ENCODE measurements around the gene DACT2. TPM values are rescaled to one million over a fixed set of nuclear protein-coding genes. Genes with fewer than 3 reads are reported as not detected.

Gene DACT2
- total and polyA plus RNA-seq, 2 experiments from 2014 or later, result not detected

DNA sequence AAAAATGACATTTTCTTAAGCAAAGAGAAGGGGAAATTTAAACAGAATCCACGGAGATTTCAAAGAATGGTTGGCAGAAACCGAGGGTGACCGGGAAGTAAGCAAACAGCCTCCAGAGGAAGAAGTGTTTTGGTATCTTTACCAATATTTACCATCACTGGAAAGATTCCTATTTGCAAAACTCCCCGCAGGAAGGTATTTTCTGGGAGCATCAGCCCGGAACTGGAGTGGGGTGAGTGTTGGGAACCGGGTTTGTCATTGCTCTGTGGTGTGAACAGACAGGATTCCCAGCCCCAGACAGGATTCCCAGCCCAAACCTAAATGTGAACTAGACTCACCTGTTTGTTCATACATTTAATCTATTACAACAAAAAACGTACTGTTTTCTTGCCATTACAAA is 19.2 kb upstream of the DACT2 start:
- in situ Hi-C loops (cut with MboI), result no loop called here
- no peak overlapping the region for H3K9ac ChIP-seq
- TF ChIP-seq EZH2 (IDR thresholded peaks at IDR 0.05; ENCODE audit: insufficient read depth, poor library complexity, severe bottlenecking) (no peak), EZH2phosphoT487 (IDR thresholded peaks at IDR 0.05; ENCODE audit: insufficient read depth, low read depth) (no peak)
- H3K27me3 ChIP-seq (replicated peaks; ENCODE audit: insufficient read depth), result no peaks in the 10 kb centered on the region
- no peak overlapping the region for H3K27ac ChIP-seq
- H3K4me3 ChIP-seq, result no peak overlapping the region
- H2AFZ ChIP-seq, result no peak overlapping the region
- H3F3A ChIP-seq (ENCODE audit: insufficient read depth), result no peaks in the 10 kb centered on the region
- no peaks in the 10 kb centered on the region for H3K9me3 ChIP-seq (ENCODE audit: low read depth)
- H3K4me2 ChIP-seq (ENCODE audit: unreplicated experiment), result no peak overlapping the region
- H3K4me1 ChIP-seq (ENCODE audit: insufficient read depth), result no peaks in the 10 kb centered on the region
- H3K36me3 ChIP-seq (ENCODE audit: low read depth), result no peaks in the 10 kb centered on the region
- H3K9me2 ChIP-seq (ENCODE audit: insufficient read depth), result no peaks in the 10 kb centered on the region
- DNase-seq, result no peak
- H3K79me2 ChIP-seq (ENCODE audit: insufficient read depth), result no peaks in the 10 kb centered on the region
- H4K20me1 ChIP-seq (ENCODE audit: insufficient read depth), result no peaks in the 10 kb centered on the region
- 33 to 37% methylated on average over 7 of the region's 7 CpGs for WGBS, 2 experiments (ENCODE audit: low coverage in 1 of 2, low lambda C conversion rate in 2 of 2, missing lambda C conversion rate in 2 of 2)

DNA sequence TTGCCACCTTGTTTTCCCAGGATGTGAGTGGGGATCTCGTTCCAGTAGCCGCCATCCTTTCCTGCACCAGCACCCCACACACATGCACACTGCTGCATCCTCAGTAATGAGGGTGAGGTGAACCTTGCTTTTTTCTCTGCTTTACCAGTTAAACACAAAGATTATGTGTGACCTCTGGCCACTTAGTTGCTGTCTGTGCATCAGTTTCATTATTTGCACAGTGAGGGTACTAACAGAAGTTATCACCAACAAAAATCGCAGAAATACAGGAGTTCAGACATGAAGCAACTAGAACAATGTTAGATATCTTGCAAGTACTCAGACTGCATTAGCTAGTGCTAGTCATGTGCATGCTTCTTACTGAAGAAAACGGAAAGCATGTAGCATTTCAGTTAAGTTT is 17.4 kb upstream of the DACT2 start:
- TF ChIP-seq EZH2 (IDR thresholded peaks at IDR 0.05; ENCODE audit: insufficient read depth, poor library complexity, severe bottlenecking) (no peak), EZH2phosphoT487 (IDR thresholded peaks at IDR 0.05; ENCODE audit: insufficient read depth, low read depth) (no peak)
- no peaks in the 10 kb centered on the region for H3F3A ChIP-seq (ENCODE audit: insufficient read depth)
- no peaks in the 10 kb centered on the region for H3K9me3 ChIP-seq (ENCODE audit: low read depth)
- no peaks in the 10 kb centered on the region for H3K27me3 ChIP-seq (replicated peaks; ENCODE audit: insufficient read depth)
- in situ Hi-C loops (cut with MboI), result no loop called here
- no peak for DNase-seq
- no peak overlapping the region for H3K9ac ChIP-seq
- no peaks in the 10 kb centered on the region for H3K36me3 ChIP-seq (ENCODE audit: low read depth)
- no peak overlapping the region for H2AFZ ChIP-seq
- H3K4me3 ChIP-seq, result no peak overlapping the region
- no peaks in the 10 kb centered on the region for H3K9me2 ChIP-seq (ENCODE audit: insufficient read depth)
- H3K27ac ChIP-seq, result no peak overlapping the region
- H3K79me2 ChIP-seq (ENCODE audit: insufficient read depth), result no peaks in the 10 kb centered on the region
- H3K4me1 ChIP-seq (ENCODE audit: insufficient read depth), result no peaks in the 10 kb centered on the region
- H3K4me2 ChIP-seq (ENCODE audit: unreplicated experiment), result no peak overlapping the region
- H4K20me1 ChIP-seq (ENCODE audit: insufficient read depth), result no peaks in the 10 kb centered on the region
- 32 to 34% methylated on average over 4 of the region's 4 CpGs for WGBS, 2 experiments (ENCODE audit: low coverage in 1 of 2, low lambda C conversion rate in 2 of 2, missing lambda C conversion rate in 2 of 2)

DNA sequence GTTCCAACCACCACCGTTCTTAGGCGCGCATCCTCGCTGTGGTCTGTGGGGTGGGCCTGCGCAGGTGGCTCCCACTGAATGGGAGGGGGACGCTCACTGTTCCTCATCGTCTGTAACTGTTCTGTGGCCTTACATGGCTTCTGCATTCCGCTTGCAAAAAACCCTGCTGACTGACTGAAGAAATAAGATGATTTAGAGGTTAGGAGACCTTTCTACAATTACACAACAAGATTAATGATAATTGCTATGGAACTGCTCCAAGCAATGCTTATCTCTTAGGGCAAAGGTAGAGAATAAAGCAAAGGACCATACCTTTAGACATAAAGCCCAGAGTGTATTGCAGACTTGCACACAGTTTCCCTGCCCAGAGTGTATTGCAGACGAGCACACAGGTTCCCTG is 14.4 kb upstream of the DACT2 start:
- Histone ChIP-seq H3K79me2 (ENCODE audit: insufficient read depth) (no peaks in the 10 kb centered on the region), H3K36me3 (ENCODE audit: low read depth) (no peaks in the 10 kb centered on the region), H3K4me2 (ENCODE audit: unreplicated experiment) (no peak overlapping the region), H3K9me2 (ENCODE audit: insufficient read depth) (no peaks in the 10 kb centered on the region), H3K9ac (no peak overlapping the region), H3K4me3 (no peak overlapping the region), H3K27ac (no peak overlapping the region), H3K9me3 (ENCODE audit: low read depth) (no peaks in the 10 kb centered on the region), H3F3A (ENCODE audit: insufficient read depth) (no peaks in the 10 kb centered on the region), H3K4me1 (ENCODE audit: insufficient read depth) (no peaks in the 10 kb centered on the region), H4K20me1 (ENCODE audit: insufficient read depth) (no peaks in the 10 kb centered on the region), H3K27me3 (replicated peaks; ENCODE audit: insufficient read depth) (no peaks in the 10 kb centered on the region), H2AFZ (no peak overlapping the region)
- in situ Hi-C loops (cut with MboI), result no loop called here
- no peak for DNase-seq
- TF ChIP-seq EZH2phosphoT487 (IDR thresholded peaks at IDR 0.05; ENCODE audit: insufficient read depth, low read depth) (no peak), EZH2 (IDR thresholded peaks at IDR 0.05; ENCODE audit: insufficient read depth, poor library complexity, severe bottlenecking) (no peak)
- WGBS, 2 experiments (ENCODE audit: low coverage in 1 of 2, low lambda C conversion rate in 2 of 2, missing lambda C conversion rate in 2 of 2), result 52 to 54% methylated on average over 9 of the region's 9 CpGs

DNA sequence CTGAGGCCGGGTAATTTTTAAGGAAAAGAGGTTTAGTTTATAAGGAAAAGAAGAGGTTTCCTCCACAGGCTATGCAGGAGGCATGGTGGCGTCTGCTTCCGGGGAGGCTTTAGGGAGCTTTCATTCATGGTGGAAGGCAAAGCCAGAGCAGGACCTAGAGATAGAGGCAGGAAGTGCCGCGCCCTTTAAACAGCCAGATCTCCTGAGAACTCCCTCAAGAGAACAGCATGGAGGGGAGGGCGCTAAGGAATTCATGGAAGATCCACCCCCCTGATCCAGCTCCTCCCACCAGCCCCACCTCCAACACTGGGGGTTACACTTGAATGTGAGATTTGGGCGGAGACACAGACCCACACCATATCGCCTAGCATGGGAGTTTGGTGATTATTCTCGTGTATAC is 13.9 kb upstream of the DACT2 start:
- in situ Hi-C loops (cut with MboI), result no loop called here
- no peak for DNase-seq
- H3K36me3 ChIP-seq (ENCODE audit: low read depth), result no peaks in the 10 kb centered on the region
- H3K27me3 ChIP-seq (replicated peaks; ENCODE audit: insufficient read depth), result no peaks in the 10 kb centered on the region
- H3K4me3 ChIP-seq, result no peak overlapping the region
- 50 to 54% methylated on average over 9 of the region's 9 CpGs for WGBS, 2 experiments (ENCODE audit: low coverage in 1 of 2, low lambda C conversion rate in 2 of 2, missing lambda C conversion rate in 2 of 2)
- no peak overlapping the region for H2AFZ ChIP-seq
- H3K4me2 ChIP-seq (ENCODE audit: unreplicated experiment), result no peak overlapping the region
- no peak for TF ChIP-seq EZH2 (IDR thresholded peaks at IDR 0.05; ENCODE audit: insufficient read depth, poor library complexity, severe bottlenecking)
- no peak for TF ChIP-seq EZH2phosphoT487 (IDR thresholded peaks at IDR 0.05; ENCODE audit: insufficient read depth, low read depth)
- no peaks in the 10 kb centered on the region for H3K4me1 ChIP-seq (ENCODE audit: insufficient read depth)
- H3K9me3 ChIP-seq (ENCODE audit: low read depth), result no peaks in the 10 kb centered on the region
- no peak overlapping the region for H3K9ac ChIP-seq
- no peaks in the 10 kb centered on the region for H3K79me2 ChIP-seq (ENCODE audit: insufficient read depth)
- no peaks in the 10 kb centered on the region for H3F3A ChIP-seq (ENCODE audit: insufficient read depth)
- no peaks in the 10 kb centered on the region for H3K9me2 ChIP-seq (ENCODE audit: insufficient read depth)
- no peak overlapping the region for H3K27ac ChIP-seq
- no peaks in the 10 kb centered on the region for H4K20me1 ChIP-seq (ENCODE audit: insufficient read depth)

DNA sequence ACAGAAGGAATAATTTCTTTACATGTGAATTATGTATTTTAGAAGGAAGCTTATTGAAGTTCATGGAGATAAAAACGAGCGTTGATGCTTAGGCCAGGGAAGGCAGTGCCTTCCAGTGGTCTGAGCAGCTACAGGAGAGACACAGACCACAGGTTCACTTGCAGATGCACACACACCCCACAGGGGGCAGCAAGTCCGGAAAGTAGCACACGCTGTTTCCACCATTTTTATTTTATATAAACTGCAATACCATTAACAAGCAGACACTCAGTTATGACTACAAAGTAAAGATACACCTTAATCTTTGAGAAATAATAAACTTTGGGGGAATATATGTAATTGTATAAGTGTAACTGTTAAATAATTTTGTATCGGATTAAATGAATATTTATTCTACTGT is 13.5 kb upstream of the DACT2 start:
- H3K4me3 ChIP-seq, result no peak overlapping the region
- no peaks in the 10 kb centered on the region for H3F3A ChIP-seq (ENCODE audit: insufficient read depth)
- in situ Hi-C loops (cut with MboI), result no loop called here
- no peak overlapping the region for H3K9ac ChIP-seq
- TF ChIP-seq EZH2phosphoT487 (IDR thresholded peaks at IDR 0.05; ENCODE audit: insufficient read depth, low read depth) (no peak), EZH2 (IDR thresholded peaks at IDR 0.05; ENCODE audit: insufficient read depth, poor library complexity, severe bottlenecking) (no peak)
- H3K4me1 ChIP-seq (ENCODE audit: insufficient read depth), result no peaks in the 10 kb centered on the region
- peak; percentile 7 for DNase-seq
- no peak overlapping the region for H2AFZ ChIP-seq
- H3K36me3 ChIP-seq (ENCODE audit: low read depth), result no peaks in the 10 kb centered on the region
- H3K9me3 ChIP-seq (ENCODE audit: low read depth), result no peaks in the 10 kb centered on the region
- no peaks in the 10 kb centered on the region for H3K27me3 ChIP-seq (replicated peaks; ENCODE audit: insufficient read depth)
- no peaks in the 10 kb centered on the region for H4K20me1 ChIP-seq (ENCODE audit: insufficient read depth)
- H3K27ac ChIP-seq, result no peak overlapping the region
- H3K4me2 ChIP-seq (ENCODE audit: unreplicated experiment), result no peak overlapping the region
- WGBS, 2 experiments (ENCODE audit: low coverage in 1 of 2, low lambda C conversion rate in 2 of 2, missing lambda C conversion rate in 2 of 2), result 69 to 70% methylated on average over 5 of the region's 5 CpGs
- H3K79me2 ChIP-seq (ENCODE audit: insufficient read depth), result no peaks in the 10 kb centered on the region
- H3K9me2 ChIP-seq (ENCODE audit: insufficient read depth), result no peaks in the 10 kb centered on the region

All from GM23248 (cell line).